Right renal pelvis (tissue), 4 donors: Measurements from ENCODE around the gene RBM24. TPM values are rescaled to one million over a fixed set of nuclear protein-coding genes. Genes with fewer than 3 reads are reported as not detected.
"Not testable (repeated sequence)": the region's sequence is repeated elsewhere in the genome, so short reads cannot be mapped to it uniquely, and the experiment has no call there.

Experiments
- DNase-seq, 4 donors: peaks; one replicate each; pipeline ENCODE4 v3.0.0-alpha.2; 2013; ENCODE audit warnings: low read depth in 4 of 4, low spot score in 3 of 4, missing footprints in 1 of 4
- polyA plus RNA-seq, 4 donors: library from polyadenylated mRNA; unstranded; fragments of 120-200 nt; gene quantifications; one replicate each; pipeline ENCODE4 v1.2.1, GENCODE V29; 2013; ENCODE audit not compliant: insufficient read length in 4 of 4

The RBM24 gene
- polyA plus RNA-seq, 4 donors: 0.60 to 1.5 (median 1.0) TPM

DNA sequence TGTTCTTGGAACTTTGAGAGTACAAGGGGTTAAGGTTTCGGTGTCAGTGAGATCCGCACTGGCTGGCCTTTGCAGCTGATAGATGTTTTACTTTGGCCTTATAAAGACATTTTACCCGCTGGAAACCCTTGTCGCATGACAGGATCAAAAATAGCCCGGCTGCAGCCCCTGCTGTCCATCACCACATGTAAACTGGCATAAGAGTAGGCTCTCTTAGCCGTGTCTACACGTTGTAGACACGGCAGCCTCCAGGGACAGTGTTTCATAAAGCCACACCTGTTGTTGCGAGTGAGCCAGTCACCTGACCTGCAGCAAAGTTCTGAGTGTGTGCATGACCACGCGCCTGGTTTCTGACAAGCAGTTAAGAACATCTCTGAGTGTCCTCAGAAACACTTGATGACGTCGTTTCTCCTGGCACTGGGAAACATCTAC, 8.5 kb downstream of the RBM24 start:
- no peak for DNase-seq

GRCh38 chr6:17291778-17292177, 10.6 kb downstream of the RBM24 start:
- no peak for DNase-seq

DNA sequence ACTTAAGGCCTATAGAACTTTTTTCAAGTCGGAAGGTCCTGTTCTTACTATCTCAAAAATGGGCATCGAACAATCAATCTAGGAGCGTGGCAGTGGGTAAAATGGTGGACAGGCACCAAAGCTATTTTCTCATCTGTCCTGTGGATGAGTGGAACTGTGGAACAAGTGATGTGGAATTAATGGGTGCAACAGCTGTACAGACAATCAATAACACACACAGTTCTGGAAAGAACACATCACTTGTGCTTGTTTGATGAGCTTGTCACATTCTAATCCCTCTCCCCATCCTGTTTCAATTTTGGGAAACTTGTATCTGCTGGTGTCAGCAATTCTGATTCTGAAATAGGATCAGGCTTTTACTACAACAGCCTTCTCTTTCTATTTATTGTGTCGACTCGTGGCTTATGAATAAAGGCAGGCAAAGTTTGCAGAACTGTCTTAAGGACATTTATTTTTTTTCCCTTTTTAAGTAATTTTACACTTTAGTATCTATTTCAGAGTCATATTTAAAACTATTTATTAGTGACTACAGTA, 11.5 kb downstream of the RBM24 start:
- no peak for DNase-seq

- no peak for DNase-seq
These were observed 12.2 kb downstream of the RBM24 start for GRCh38 chr6:17293395-17293794.

DNA sequence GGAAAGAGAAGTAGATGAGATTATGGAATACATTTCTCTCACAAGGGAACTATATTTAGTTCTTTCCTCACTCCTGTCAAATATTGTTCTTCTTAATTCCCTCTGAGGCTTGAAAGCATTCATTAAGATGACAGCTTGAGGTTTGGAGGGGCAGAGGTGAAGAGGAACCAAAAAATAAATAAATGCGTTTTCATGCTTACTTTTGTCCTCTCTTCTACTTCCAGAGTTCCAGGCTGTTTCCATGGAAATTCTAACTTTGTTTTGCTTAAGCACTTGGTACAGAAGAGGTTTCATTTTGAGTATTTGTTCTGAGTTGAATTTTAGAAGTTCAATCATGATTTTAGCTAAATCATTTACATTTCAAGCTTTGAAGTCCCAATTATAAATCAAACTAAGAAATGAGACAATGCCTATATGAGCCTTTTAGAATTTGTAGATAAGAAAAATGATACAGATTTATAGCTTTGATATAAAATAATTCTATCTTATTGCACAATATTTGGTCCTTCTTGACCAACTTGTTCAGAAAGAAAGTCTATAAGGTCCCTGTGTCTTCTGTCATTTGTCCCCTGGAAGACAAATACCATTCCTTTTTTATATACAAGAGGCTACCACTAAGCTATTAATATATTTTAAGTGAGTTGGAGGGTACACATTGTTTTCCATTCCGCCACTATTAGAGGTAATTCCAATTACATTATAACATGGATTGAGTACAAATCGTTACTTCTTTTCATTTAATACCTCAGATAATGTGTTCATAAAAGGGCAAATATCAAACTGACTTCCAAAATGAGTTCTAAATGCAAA, 16.3 kb downstream of the RBM24 start:
- no peak for DNase-seq

DNA sequence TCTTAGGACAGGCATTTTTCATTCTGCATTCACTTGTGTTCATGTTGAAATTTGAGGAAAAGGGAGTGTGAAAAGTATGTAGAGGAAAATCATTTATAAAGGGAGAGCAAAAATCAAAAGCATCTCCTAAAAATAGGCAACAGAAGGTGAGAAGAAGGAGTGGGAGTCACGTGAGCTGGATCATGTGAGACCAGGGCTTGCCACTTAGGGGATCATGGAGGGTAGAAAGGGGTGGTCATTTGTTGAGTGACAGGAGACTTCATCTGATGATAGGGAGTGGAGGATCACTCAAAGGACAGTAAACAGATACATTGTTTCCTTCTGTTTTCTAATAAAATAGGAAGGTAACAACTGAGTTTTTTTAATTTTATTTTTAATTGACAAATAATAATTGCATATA, 17.1 kb downstream of the RBM24 start:
- no peak for DNase-seq

DNA sequence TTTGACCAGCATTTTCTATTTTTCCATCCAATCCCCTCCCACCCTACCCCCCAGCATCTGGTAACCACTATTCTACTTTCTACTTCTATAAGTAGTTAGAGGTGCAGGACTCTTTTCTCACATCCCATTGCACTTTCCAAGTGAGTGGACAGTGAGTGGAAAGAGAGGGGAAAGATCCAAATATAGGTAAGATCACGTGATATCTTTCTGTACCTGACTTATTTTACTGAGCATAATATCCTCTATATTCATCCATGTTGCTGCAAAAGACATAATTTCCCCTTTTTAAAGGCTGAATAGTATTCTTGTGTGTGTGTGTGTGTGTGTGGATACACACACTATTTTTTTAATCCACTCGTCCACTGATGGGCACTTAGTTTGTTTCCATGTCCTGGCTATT, 18.1 kb downstream of the RBM24 start:
- DNase-seq: no peak

DNA sequence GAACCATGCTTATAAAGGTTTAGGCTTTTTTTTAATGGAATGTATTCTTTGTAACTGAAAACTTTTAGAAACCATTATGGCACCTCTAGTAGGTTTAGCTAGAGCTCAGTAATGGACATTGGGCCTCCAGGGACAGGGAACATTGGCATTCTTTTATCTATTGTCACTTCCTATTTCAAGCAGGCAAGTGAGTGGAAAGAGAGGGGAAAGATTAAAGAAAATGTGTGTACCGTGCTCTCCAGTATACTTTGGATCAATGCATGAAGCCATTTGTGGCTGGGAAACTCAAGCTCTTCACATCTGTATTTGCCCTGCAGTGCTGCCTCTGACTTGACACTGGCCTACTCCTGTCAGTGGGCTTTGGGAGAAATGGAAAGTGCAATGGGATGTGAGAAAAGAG, 18.6 kb downstream of the RBM24 start:
- no peak for DNase-seq

DNA sequence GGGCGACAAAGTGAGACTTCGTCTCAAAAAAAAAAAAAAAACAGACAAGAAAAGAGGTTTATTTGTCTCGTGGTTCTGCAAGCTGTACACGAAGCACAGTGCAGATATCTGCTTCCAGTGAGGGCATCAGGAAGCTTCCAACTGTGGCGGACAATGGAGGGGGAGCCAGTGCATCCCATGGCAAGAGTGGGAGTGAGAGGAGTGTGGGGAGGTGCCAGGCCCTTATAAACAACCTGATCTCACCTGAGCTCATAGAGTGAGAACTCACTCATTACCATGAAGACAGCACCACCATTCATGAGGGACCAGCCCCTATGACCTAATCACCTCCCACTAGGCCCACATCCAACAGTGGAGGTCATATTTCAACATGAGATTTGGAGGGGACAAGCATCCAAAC, 19.5 kb downstream of the RBM24 start:
- DNase-seq: no peak

DNA sequence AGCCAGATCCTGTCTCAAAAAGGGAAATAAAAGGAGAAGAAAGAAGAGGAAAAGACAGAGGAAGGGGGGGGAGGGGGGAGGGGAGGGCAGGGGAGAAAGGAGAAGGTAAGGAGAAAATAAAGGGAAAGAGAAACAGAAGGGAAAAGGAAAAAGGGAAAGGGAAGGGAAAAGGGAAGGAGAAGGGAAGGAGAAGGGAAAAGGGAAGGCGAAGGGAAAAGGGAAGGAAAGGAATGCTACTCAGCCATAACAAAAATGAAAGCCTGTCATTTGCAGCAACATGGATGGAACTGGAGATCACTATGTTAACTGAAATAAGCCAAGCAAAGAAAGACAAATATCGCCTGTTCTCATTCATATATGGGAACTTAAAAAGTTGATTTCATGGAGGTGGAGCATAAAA, 22.3 kb downstream of the RBM24 start:
- DNase-seq: no peak

DNA sequence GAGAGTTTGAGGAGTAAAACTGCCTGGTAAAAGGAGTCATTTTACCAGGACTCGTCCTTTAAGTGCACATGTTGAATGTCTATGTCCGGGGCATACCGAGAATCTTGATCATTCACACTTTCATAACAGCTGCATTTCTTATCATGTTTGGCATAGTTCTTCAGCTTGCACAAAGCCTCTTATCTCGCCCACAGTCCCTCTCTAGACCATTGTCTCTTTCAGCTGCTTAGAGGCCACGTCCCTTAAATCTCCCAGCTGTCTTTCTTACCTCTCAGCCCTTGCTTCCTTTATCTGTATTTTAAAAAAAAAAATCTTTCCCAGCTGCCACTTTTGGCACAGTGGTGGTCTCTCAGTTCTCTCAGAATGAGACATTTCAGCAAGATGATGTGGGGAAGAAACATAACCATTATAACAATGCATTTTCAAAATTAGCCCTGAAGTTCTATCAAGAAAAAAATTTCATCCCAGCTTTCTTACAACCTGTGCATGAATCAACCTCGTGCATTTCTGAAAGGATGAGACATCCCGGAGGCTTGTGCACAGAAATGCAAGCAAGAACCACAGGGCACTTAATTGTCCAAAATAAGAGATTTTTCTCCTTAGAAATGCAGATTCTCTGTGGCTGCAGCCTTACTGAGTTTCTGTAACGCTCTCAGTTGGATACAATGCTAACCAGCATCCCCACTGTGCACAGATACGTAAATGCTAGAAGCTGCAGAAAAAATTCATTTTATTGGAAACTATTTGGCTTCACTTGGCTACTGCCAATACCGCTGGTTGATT, 24.2 kb downstream of the RBM24 start:
- DNase-seq: no peak

GRCh38 chr6:17311595-17312311, 30.6 kb downstream of the RBM24 start:
- peak in 1 of 4 donors; percentile 7 for DNase-seq

DNA sequence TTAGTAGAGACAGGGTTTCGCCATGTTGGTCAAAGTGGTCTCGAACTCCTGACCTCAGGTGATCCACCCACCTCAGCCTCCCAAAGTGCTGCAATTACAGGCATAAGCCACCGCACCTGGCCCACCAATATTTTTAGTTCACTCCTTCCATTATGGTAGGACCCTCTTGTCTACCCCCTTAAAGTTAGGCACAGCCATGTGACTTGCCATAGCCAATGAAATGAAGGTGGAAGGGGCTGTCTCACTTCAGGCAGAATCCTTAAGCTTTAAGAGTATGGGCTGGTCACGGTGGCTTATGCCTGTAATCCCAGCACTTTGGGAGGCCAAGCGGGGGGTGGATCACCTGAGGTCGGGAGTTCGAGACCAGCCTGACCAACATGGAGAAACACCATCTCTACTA, 32.1 kb downstream of the RBM24 start:
- DNase-seq: not testable (repeated sequence)

GRCh38 chr6:17313971-17314370, 32.8 kb downstream of the RBM24 start:
- DNase-seq: no peak

DNA sequence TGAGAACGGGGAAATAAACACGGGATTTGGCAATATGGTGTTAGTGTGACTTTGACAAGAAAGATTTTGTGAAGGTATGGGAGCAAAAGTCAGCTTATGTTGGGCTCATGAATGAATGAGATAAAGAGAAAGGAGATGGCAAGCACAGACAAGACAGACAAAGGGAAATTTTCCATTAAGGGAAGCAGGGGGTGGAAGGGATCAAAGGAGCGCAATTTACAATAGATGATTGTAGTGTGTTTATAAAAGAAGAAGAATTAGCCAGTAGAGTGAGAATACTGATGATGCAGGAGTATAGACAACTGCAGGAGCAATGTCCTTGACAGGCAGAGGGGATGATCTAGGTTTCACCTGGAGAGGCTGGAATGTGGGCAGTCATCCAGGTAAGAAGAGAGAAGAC, 34.1 kb downstream of the RBM24 start:
- no peak for DNase-seq

GRCh38 chr6:17318435-17319165, 37.4 kb downstream of the RBM24 start:
- no peak for DNase-seq

DNA sequence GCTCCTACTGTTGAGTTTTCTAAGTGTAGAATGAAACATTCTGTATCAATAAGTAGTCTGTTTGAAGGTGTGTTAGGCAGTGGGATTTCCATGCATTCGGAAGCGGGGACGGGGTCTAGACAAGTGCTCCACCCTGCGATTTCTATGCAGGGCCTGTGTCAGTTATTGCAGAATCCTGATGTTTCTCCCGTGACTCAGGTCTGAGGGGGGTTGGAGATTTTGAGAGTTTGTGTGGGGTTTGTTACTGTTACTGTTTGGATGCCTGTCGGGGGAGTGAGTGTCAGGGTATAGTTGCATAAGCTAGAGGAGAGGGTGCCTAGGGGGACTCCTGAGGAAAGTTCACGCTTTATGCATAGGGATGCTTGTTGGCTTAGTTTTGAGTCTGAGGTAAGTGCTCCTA, 39.1 kb downstream of the RBM24 start:
- not testable (repeated sequence) for DNase-seq

- no peak for DNase-seq
These were observed 50.1 kb downstream of the RBM24 start for GRCh38 chr6:17331238-17331637.

GRCh38 chr6:17334265-17334664, 53.1 kb downstream of the RBM24 start:
- no peak for DNase-seq

DNA sequence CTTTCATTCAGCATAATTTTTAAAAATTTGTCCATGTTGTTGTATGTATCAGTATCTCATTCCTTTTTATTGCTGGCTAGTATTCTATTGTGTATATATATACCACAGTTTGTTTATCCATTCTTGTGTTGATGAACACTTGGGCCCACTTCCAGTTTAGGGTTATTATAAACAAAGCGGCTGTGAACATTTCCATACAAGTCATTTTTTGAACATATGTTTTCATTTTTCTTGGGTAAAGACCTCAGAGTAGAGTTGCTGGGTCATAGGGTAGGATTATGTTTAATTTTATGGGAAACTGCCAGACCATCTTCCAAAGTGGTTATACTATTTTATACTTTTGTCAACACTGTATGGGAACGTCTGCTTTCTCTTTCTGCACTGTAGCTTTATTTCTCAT, 55.3 kb downstream of the RBM24 start:
- no peak for DNase-seq
